ENCODE results near the gene PHC3. TPM values are rescaled to one million over a fixed set of nuclear protein-coding genes. Genes with fewer than 3 reads are reported as not detected.
A peak's percentile ranks its signal among the peaks of the same experiment; 100 is the strongest.

The PHC3 gene
- polyA plus RNA-seq, 2 of the 4 experiments (the other 2 are of a cell fraction) = 10.8 to 49.1 TPM

DNA sequence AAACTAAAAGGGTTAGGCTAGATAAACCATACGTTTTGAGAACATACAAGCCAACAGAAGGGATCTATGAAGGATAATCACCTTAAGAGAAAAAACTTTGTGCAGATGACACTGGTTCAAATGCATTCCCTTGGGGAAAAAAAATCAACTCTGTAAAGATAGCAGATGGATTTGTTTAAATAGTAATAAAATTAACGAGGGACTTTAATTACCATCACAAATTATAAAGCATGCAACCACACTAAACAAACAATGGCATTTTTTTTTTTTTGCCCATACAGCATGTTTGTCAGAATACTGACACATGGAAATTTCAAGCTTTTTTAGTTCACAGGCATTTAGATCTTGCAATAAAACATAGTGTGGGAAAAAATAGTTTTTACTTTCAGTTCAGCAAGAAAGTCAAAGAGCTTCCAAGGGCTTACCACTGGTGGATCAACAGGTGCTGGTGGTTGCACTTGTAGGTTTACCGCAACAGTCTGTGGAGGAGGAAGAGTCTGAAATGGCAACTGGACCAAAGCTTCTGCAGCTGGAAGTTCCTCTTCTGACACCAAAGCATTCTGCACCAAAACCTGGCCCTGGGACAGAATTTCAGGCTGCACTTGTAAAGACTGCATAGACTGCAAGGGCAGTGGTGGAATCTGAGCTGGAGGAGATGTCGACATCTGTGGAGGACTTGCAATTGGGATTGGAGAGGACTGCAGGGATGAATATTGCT, 53.1 kb downstream of the PHC3 start:
- no peak overlapping the region for H3K4me2 ChIP-seq
- no peak overlapping the region for H3K4me3 ChIP-seq
- no peak for DNase-seq (ENCODE audit: low read depth in 1 of 2, low spot score in 1 of 2)
- no peaks in the 10 kb centered on the region; the same call in 2 of the 3 replicates for H3K9me3 ChIP-seq
- 82% methylated on average over 4 of the region's 4 CpGs for WGBS (ENCODE audit: missing lambda C conversion rate)
- FAIRE-seq = no peak
- TF ChIP-seq EHMT2 (IDR thresholded peaks at IDR 0.05; ENCODE audit: low read depth) (no peak), KDM1A (IDR thresholded peaks at IDR 0.05; ENCODE audit: low read depth) (no peak), NPAS2 (CRISPR knock-in tag; IDR thresholded peaks at IDR 0.05; ENCODE audit: borderline replicate concordance) (no peak), ZNF302 (CRISPR knock-in tag; IDR thresholded peaks at IDR 0.05) (no peak), JUNB (IDR thresholded peaks at IDR 0.05) (no peak), USF2 (IDR thresholded peaks at IDR 0.05) (no peak), FOSB (CRISPR knock-in tag; IDR thresholded peaks at IDR 0.05) (no peak), REST (IDR thresholded peaks at IDR 0.05) (no peak), HMGXB4 (CRISPR knock-in tag; IDR thresholded peaks at IDR 0.05; ENCODE audit: borderline replicate concordance) (no peak), RAD21 (conservative IDR thresholded peaks at IDR 0.05 in 1 of 2, IDR thresholded peaks at IDR 0.05 in 1 of 2) (no peak), GATA3 (IDR thresholded peaks at IDR 0.05; ENCODE audit: borderline replicate concordance) (no peak), CBX2 (IDR thresholded peaks at IDR 0.05; ENCODE audit: borderline replicate concordance, low read depth) (no peak), FOXS1 (CRISPR knock-in tag; IDR thresholded peaks at IDR 0.05) (no peak), RCOR1 (IDR thresholded peaks at IDR 0.05; ENCODE audit: low read depth, low read length) (no peak)
- TF ChIP-seq, protein P1, sequence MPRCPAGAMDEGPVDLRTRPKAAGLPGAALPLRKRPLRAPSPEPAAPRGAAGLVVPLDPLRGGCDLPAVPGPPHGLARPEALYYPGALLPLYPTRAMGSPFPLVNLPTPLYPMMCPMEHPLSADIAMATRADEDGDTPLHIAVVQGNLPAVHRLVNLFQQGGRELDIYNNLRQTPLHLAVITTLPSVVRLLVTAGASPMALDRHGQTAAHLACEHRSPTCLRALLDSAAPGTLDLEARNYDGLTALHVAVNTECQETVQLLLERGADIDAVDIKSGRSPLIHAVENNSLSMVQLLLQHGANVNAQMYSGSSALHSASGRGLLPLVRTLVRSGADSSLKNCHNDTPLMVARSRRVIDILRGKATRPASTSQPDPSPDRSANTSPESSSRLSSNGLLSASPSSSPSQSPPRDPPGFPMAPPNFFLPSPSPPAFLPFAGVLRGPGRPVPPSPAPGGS (IDR thresholded peaks at IDR 0.05) = no peak
- TF ChIP-seq, protein P2, sequence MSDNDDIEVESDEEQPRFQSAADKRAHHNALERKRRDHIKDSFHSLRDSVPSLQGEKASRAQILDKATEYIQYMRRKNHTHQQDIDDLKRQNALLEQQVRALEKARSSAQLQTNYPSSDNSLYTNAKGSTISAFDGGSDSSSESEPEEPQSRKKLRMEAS (IDR thresholded peaks at IDR 0.05) = no peak
- peaks cover 16% of the 10 kb centered on the region; the same call in 2 of the 3 replicates for H3K4me1 ChIP-seq
- ChIA-PET CTCF (no interaction called here), POLR2A (no interaction called here)
- H3K27ac ChIP-seq = no peak overlapping the region
- no peak; a peak in 1 of 6 replicates for ATAC-seq

DNA sequence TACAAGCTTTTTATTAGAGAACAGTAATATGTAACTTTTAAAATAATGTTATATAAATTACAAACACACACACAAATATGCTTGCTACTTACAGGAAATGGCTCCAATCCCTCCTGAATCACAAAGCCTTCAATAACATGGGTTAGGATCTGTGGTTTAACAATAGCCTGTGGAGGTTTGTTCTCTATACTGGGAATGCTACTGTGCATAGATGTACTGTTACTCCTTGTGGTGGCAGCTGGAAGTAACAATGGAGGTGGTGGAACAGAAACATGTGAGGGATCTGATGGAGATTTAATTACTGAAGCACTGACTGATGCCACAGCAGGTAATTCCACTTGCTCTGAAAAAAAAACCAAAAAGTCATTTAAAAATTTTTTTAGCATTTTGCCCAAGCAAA, 64.4 kb downstream of the PHC3 start:
- Histone ChIP-seq H3K27ac (no peak overlapping the region), H3K4me3 (no peak overlapping the region), H3K4me1 (no peaks in the 10 kb centered on the region), H3K4me2 (no peak overlapping the region), H3K9me3 (no peaks in the 10 kb centered on the region)
- FAIRE-seq (no peak), DNase-seq (ENCODE audit: low read depth in 1 of 2, low spot score in 1 of 2) (peak; percentile 20 to 37), ATAC-seq (peak; percentile 89 to 91; a peak in 5 of 6 replicates)
- TF ChIP-seq, protein P1 (IDR thresholded peaks at IDR 0.05) = no peak
- no peak for TF ChIP-seq TP53 (CRISPR knock-in tag; IDR thresholded peaks at IDR 0.05)
- no peak for TF ChIP-seq HOXB13 (CRISPR knock-in tag; IDR thresholded peaks at IDR 0.05; ENCODE audit: low read depth)
- no peak for TF ChIP-seq EHMT2 (IDR thresholded peaks at IDR 0.05; ENCODE audit: low read depth)
- no peak for TF ChIP-seq ZC3H11A (IDR thresholded peaks at IDR 0.05)
- TF ChIP-seq EHF (CRISPR knock-in tag; IDR thresholded peaks at IDR 0.05) = no peak
- no peak for TF ChIP-seq HDAC2 (IDR thresholded peaks at IDR 0.05)
- ChIA-PET POLR2A (interaction anchor here (0.6 kb wide), 1 partner anchor 46 kb away, joined by 3 read pairs; no protein-coding TSS in a partner anchor), CTCF (interaction anchor here (0.9 to 1.9 kb wide), 7 partner anchors 8 to 355 kb away, joined by 3 read pairs; no protein-coding TSS in a partner anchor)

All from A549 (cell line).